Activated effector memory CD4-positive, alpha-beta T cell treated with Interleukin-2 at 50 U/mL for 16 hours (primary cell): ENCODE measurements around the gene RBFA.

ENCODE experiments used
- DNase-seq: peaks from one replicate; pipeline ENCODE4 v3.0.0-alpha.2; 2020

RBFA gene

GRCh38 chr18:80076379-80076778, 42.1 kb downstream of the RBFA start:
- DNase-seq = no peak

- no peak for DNase-seq
These were observed 43.6 kb downstream of the RBFA start for GRCh38 chr18:80077873-80078272.
